ENCODE results near the gene CADM4. TPM values are rescaled to one million over a fixed set of nuclear protein-coding genes. Genes with fewer than 3 reads are reported as not detected.

CADM4 gene
- total RNA-seq, 1 donor from 2014 or later, result 3.5 TPM

DNA sequence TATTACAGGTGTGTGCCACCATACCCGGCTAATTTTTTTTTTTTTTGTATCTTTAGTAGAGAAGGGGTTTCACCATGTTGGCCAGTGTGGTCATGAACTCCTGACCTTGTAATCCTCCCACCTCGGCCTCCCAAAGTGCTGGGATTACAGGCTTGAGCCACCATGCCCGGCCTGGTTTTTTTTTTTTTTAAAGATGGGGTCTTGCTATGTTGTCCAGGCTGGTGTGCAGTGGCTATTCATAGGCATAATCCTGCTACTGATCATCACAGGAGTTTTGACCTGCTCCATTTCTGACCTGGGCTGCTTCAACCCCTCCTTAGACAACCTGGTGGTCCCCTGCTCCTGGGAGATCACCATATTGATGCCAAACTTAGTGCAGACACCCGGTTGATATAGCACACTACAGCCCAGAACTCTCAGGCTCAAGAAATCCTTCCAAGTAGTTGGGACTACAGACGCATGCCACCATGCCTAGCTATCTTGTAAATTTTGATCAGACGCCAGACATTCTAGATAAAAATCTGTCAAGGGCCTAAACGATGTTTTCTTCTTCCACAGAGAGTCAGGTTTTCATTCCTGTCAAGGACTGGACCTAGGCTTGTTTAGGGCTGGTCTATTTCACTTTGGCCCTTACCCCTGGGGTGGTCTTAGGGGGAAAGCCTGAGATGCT, 20.8 kb upstream of the CADM4 start:
- Histone ChIP-seq H3K27ac (no peak overlapping the region), H3K9me3 (peaks cover 0 to 4% of the 10 kb centered on the region in 2 donors), H3K36me3 (peaks cover 15 to 22% of the 10 kb centered on the region in 2 donors), H3K4me1 (no peaks in the 10 kb centered on the region), H3K27me3 (no peaks in the 10 kb centered on the region), H3K4me3 (no peak overlapping the region)
- no peak for DNase-seq (ENCODE audit: low spot score in 2 of 2)
- intact Hi-C loops (cut with DNase I), result no loop called here
- TF ChIP-seq, protein P1, sequence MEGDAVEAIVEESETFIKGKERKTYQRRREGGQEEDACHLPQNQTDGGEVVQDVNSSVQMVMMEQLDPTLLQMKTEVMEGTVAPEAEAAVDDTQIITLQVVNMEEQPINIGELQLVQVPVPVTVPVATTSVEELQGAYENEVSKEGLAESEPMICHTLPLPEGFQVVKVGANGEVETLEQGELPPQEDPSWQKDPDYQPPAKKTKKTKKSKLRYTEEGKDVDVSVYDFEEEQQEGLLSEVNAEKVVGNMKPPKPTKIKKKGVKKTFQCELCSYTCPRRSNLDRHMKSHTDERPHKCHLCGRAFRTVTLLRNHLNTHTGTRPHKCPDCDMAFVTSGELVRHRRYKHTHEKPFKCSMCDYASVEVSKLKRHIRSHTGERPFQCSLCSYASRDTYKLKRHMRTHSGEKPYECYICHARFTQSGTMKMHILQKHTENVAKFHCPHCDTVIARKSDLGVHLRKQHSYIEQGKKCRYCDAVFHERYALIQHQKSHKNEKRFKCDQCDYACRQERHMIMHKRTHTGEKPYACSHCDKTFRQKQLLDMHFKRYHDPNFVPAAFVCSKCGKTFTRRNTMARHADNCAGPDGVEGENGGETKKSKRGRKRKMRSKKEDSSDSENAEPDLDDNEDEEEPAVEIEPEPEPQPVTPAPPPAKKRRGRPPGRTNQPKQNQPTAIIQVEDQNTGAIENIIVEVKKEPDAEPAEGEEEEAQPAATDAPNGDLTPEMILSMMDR (IDR thresholded peaks at IDR 0.05), result no peak

DNA sequence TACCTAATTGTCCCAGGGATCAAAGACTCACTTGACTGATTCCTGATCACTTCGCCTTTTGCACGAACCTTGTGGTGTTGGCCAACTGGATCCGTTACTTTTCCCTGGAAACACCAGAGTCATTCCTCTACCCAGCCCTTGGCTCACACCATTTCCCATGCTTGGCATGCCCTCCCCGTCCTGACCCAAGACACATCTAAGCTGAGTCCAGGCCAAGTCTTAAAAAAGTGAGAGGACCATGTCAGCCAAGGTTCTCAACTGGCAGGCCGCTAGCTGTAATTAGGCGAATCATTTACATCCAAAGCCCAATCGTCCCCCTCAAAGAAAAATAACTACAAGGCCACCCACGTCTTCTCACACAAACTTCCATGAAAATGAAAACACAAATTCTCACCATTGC, 18.8 kb upstream of the CADM4 start:
- peaks cover 0 to 4% of the 10 kb centered on the region in 2 donors for H3K9me3 ChIP-seq
- intact Hi-C loops (cut with DNase I), result loop anchor here (10.0 kb wide), 1 partner anchor 214 kb away; no protein-coding TSS in a partner anchor
- TF ChIP-seq, protein P1 (IDR thresholded peaks at IDR 0.05), result no peak

DNA sequence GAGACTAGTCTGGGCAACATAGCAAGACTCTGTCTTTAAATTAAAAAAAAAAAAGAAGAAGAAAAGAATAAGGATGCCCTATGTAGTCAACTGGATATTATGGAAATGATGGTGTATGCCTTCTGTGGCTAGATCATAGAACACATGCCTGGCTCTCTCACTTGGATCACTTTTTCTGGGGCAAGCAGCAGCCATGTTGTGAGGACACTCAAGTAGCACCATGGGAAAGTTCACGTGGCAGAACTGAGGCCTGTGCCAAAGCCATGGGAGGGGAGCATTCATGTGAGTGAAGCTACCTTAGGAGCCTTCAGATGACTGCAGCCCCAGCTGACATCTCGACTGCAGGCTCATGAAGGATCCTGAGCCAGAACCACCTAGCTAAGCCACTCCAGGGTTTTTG, 18.4 kb upstream of the CADM4 start:
- H3K36me3 ChIP-seq, result peaks cover 26 to 32% of the 10 kb centered on the region in 2 donors
- DNase-seq (ENCODE audit: low spot score in 2 of 2), result no peak
- no peaks in the 10 kb centered on the region for H3K27me3 ChIP-seq
- peaks cover 0 to 4% of the 10 kb centered on the region in 2 donors for H3K9me3 ChIP-seq
- H3K27ac ChIP-seq, result no peak overlapping the region
- intact Hi-C loops (cut with DNase I), result loop anchor here (10.0 kb wide), 1 partner anchor 213 kb away; no protein-coding TSS in a partner anchor
- TF ChIP-seq, protein P1 (IDR thresholded peaks at IDR 0.05), result no peak
- H3K4me1 ChIP-seq, result no peaks in the 10 kb centered on the region
- no peak overlapping the region for H3K4me3 ChIP-seq

More for the DNA sequence above, 18.8 kb upstream of the CADM4 start:
- H3K4me3 ChIP-seq, result no peak overlapping the region
- no peak for DNase-seq (ENCODE audit: low spot score in 2 of 2)
- peaks cover 26 to 28% of the 10 kb centered on the region in 2 donors for H3K36me3 ChIP-seq
- no peaks in the 10 kb centered on the region for H3K27me3 ChIP-seq
- H3K27ac ChIP-seq, result no peak overlapping the region
- H3K4me1 ChIP-seq, result no peaks in the 10 kb centered on the region

DNA sequence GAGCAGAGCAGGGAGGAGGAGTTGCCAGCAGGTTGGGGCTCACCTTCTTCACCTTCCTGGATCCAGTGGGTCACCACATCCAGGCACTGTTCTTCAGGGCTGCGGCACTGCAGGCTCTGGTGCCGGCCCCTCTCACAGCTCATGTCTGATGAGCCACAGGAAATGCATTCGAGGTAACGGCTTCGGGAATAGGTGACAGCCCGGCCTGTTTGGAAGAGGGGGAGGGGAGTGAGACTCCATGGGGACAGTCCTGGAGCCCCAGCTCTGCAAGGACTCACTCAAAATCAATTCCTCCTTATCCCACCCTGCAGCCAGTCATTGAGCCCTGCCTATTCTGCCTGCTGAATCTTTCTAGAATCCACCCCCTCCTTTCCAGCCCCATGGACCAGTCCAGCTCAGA, 16.8 kb upstream of the CADM4 start:
- peaks cover 26 to 38% of the 10 kb centered on the region in 2 donors for H3K36me3 ChIP-seq
- TF ChIP-seq, protein P1 (IDR thresholded peaks at IDR 0.05), result no peak
- no peak overlapping the region for H3K27ac ChIP-seq
- DNase-seq (ENCODE audit: low spot score in 2 of 2), result no peak
- peaks cover 0 to 4% of the 10 kb centered on the region in 2 donors for H3K9me3 ChIP-seq
- no peaks in the 10 kb centered on the region for H3K4me1 ChIP-seq
- no peak overlapping the region for H3K4me3 ChIP-seq
- intact Hi-C loops (cut with DNase I), result loop anchor here (10.0 kb wide), 1 partner anchor 212 kb away; no protein-coding TSS in a partner anchor
- H3K27me3 ChIP-seq, result no peaks in the 10 kb centered on the region

DNA sequence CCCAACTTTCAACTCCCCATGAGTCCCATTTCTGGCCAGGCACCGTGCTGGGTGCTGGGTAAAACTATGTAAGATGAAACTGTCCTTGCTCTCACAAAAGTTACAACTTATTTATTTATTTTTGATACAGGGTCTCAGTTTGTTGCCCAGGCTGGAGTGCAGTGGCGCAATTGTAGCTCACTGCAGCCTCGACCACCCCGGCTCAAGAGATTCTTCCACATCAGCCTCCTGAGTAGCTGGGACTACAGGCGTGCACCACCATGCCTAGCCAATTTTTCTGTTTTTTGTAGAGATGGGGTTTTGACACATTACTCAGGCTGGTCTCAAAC, 12.9 kb upstream of the CADM4 start:
- TF ChIP-seq, protein P1 (IDR thresholded peaks at IDR 0.05), result no peak
- Histone ChIP-seq H3K9me3 (no peaks in the 10 kb centered on the region), H3K27ac (no peak overlapping the region), H3K36me3 (peaks cover 28 to 59% of the 10 kb centered on the region in 2 donors), H3K4me3 (no peak overlapping the region), H3K4me1 (no peaks in the 10 kb centered on the region), H3K27me3 (no peaks in the 10 kb centered on the region)
- intact Hi-C loops (cut with DNase I), result loop anchor here (5.0 to 10.0 kb wide), 2 partner anchors 95 to 208 kb away; no protein-coding TSS in a partner anchor
- DNase-seq (ENCODE audit: low spot score in 2 of 2), result no peak

Data from ascending aorta (tissue), 2 donors.